ENCODE measurements around the gene FAM114A2. TPM values are rescaled to one million over a fixed set of nuclear protein-coding genes. Genes with fewer than 3 reads are reported as not detected.

FAM114A2 gene
- total RNA-seq: 10 to 100 TPM in 3 of 4 donors, 1 to 10 TPM in 1; 7.8 to 13.3 (median 11.5) TPM

DNA sequence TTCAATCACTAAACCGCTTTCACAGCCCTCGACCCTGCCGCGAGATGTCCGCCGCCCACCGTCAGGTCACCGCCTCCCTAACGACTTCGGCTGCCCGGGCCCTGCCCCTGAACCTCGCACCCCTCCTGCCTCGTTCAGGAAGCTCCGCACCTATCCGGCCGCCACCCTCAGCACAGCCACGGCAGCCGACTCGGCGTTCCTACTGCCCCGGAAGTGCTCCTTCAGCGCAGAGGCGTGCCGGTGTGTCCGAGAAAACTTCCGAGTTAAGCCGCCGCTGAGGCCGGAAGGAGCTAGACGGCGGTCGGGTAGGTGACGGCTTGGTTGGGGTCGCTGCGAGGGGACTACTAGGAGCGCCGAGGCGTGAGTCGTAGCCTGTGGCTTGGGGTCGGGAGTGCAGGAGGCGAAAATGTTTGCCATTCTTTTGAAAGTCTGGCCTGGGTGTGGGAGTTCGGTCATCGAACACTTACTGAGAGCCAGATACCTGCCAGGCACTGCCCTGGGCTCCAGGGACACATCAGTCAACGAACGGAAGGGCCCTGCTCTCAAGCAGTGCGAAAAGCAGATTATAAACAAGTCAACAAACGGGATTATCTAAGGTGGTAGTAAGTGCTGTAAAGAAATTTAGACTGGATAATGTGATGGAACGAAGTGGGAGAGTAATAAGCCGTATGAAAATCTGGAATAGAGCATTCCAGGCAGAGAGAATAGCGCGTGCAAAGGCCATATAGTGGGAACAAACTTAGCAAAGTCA is at the start of gene FAM114A2, which contains the start of gene MFAP3:
FAM114A2 (minus strand) TSS at position 204 of the 751 bp plus-strand sequence. CDS start 3,957 bp downstream, outside the sequence.
MFAP3 (plus strand) TSS at position 261 of the 751 bp plus-strand sequence. CDS start 10,756 bp downstream, outside the sequence.
- H3K4me3 ChIP-seq: peak within 1 kb of the TSS; percentile 56
- H3K36me3 ChIP-seq: no peaks in the 10 kb centered on the region
- H3K27me3 ChIP-seq: no peaks in the 10 kb centered on the region
- H3K4me1 ChIP-seq: peaks cover 42% of the 10 kb centered on the region
- peak within 1 kb of the TSS; percentile 85 for H3K27ac ChIP-seq
- under 1% methylated on average over 49 of the region's 51 CpGs for WGBS
- peak; percentile 94 for DNase-seq (ENCODE audit: low spot score in 2 of 2)
- no peaks in the 10 kb centered on the region for H3K9me3 ChIP-seq
- TF ChIP-seq POLR2AphosphoS5 (IDR thresholded peaks at IDR 0.05): peak in 2 of 3 donors; percentile 78 to 94
- peak; percentile 72 to 83 for TF ChIP-seq POLR2A (IDR thresholded peaks at IDR 0.05)
- TF ChIP-seq EP300 (IDR thresholded peaks at IDR 0.05): no peak
- TF ChIP-seq, protein P1, sequence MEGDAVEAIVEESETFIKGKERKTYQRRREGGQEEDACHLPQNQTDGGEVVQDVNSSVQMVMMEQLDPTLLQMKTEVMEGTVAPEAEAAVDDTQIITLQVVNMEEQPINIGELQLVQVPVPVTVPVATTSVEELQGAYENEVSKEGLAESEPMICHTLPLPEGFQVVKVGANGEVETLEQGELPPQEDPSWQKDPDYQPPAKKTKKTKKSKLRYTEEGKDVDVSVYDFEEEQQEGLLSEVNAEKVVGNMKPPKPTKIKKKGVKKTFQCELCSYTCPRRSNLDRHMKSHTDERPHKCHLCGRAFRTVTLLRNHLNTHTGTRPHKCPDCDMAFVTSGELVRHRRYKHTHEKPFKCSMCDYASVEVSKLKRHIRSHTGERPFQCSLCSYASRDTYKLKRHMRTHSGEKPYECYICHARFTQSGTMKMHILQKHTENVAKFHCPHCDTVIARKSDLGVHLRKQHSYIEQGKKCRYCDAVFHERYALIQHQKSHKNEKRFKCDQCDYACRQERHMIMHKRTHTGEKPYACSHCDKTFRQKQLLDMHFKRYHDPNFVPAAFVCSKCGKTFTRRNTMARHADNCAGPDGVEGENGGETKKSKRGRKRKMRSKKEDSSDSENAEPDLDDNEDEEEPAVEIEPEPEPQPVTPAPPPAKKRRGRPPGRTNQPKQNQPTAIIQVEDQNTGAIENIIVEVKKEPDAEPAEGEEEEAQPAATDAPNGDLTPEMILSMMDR (IDR thresholded peaks at IDR 0.05): no peak

DNA sequence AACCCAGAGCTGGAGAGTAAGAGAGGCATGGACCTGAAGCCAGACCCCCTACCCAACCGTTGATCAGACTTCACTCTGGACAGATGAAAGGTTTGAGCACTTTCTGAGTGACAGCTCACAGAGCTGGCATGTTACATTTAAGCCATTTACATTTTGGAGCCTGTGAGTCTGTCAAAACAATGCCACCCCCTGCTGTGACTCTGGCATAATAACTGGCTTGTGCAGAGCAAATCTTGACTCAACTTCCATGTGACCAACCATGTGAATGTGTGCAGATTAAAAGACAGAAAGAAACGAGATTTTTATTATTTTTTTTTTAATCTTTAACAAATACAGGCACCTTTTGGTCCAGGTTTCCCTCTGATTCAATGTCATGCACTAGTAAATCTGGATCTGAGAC is 48.5 kb upstream of the FAM114A2 start:
- H3K4me3 ChIP-seq: no peak overlapping the region
- WGBS: 38% methylated on average over 2 of the region's 2 CpGs
- no peak for TF ChIP-seq POLR2AphosphoS5 (IDR thresholded peaks at IDR 0.05)
- TF ChIP-seq EP300 (IDR thresholded peaks at IDR 0.05): no peak
- no peak for TF ChIP-seq POLR2A (IDR thresholded peaks at IDR 0.05)
- TF ChIP-seq, protein P1 (IDR thresholded peaks at IDR 0.05): no peak
- DNase-seq (ENCODE audit: low spot score in 2 of 2): no peak
- H3K9me3 ChIP-seq: no peaks in the 10 kb centered on the region
- no peaks in the 10 kb centered on the region for H3K36me3 ChIP-seq
- no peak overlapping the region for H3K27ac ChIP-seq
- no peaks in the 10 kb centered on the region for H3K27me3 ChIP-seq
- H3K4me1 ChIP-seq: peaks cover under 1% of the 10 kb centered on the region

DNA sequence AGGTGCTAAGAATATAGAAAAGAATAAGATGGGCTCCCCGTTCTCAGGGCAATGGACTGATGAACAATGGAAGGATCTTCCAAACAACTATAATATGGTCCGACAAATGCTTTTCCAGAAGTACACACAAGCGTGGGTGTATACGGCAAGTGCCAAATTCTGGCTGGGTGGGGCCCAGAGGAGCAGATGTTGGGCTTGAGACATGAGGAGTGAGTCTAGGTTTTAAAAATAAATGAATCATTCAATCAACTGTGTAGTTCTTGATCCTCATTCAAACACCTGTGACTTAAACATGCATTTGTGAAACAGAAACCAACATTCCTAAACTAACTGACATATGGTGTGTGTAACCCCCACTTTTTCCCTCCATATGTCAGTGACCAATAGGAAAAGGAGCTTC is 47.9 kb upstream of the FAM114A2 start:
- WGBS: 49% methylated on average over 4 of the region's 4 CpGs
- Histone ChIP-seq H3K4me3 (no peak overlapping the region), H3K27me3 (no peaks in the 10 kb centered on the region), H3K36me3 (no peaks in the 10 kb centered on the region), H3K27ac (no peak overlapping the region), H3K4me1 (no peaks in the 10 kb centered on the region), H3K9me3 (no peaks in the 10 kb centered on the region)
- no peak for TF ChIP-seq EP300 (IDR thresholded peaks at IDR 0.05)
- no peak for TF ChIP-seq POLR2AphosphoS5 (IDR thresholded peaks at IDR 0.05)
- TF ChIP-seq, protein P1 (IDR thresholded peaks at IDR 0.05): no peak
- TF ChIP-seq POLR2A (IDR thresholded peaks at IDR 0.05): no peak
- no peak for DNase-seq (ENCODE audit: low spot score in 2 of 2)

DNA sequence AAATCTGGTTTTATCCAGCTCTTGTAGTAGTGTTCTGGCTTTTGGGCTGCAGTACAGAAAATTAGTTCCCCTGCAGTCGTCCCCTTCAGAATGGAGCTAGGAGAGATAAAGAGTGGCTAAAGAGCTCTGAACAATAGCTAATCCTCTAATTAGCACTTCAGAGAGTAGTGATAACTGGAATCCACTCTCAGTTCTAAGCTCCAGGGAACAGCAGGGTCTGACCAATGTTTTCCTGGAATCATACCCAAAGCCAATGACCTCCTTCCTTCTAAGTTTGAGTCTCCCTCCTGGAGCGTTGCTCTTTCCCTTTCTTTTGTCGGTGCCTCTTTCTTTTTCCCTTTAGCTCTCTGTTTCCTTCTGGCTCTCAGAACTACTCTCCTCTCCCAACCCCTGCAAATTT is 47.4 kb upstream of the FAM114A2 start:
- H3K27me3 ChIP-seq: no peaks in the 10 kb centered on the region
- TF ChIP-seq EP300 (IDR thresholded peaks at IDR 0.05) (no peak), POLR2AphosphoS5 (IDR thresholded peaks at IDR 0.05) (no peak), POLR2A (IDR thresholded peaks at IDR 0.05) (no peak)
- TF ChIP-seq, protein P1 (IDR thresholded peaks at IDR 0.05): no peak
- no peak overlapping the region for H3K4me3 ChIP-seq
- no peak for DNase-seq (ENCODE audit: low spot score in 2 of 2)
- no peaks in the 10 kb centered on the region for H3K36me3 ChIP-seq
- H3K27ac ChIP-seq: no peak overlapping the region
- H3K9me3 ChIP-seq: no peaks in the 10 kb centered on the region
- WGBS: 48% methylated on average over 3 of the region's 3 CpGs
- no peaks in the 10 kb centered on the region for H3K4me1 ChIP-seq

DNA sequence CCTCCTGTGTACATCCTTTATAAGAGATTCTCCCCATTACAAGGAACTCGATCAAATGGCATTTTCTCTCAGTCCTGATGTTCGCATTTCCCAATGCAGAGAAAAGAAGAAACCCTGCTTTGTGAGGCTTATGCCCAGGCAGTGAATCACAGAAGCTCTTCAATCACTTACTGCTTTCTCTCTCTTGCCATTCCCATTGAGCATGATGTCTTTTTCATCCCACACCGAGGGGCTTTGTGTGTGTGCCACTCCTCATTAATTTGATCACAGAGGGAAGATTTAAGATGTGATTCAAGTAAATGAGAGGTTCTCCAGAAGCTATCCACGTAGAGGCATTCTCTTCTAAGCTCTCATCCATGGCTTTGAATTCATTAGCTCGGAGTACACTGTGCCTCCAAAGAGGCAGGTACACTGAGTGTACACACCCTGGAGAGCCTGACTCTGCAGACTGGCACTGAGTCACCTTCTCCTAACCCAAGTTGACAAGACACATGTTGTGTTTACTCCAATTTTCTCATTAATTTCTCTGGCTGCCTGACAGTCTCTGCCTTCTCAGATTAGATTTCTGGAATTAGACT is 45.4 kb upstream of the FAM114A2 start:
- Histone ChIP-seq H3K4me3 (no peak overlapping the region), H3K36me3 (no peaks in the 10 kb centered on the region), H3K27me3 (no peaks in the 10 kb centered on the region), H3K4me1 (no peaks in the 10 kb centered on the region), H3K27ac (no peak overlapping the region), H3K9me3 (no peaks in the 10 kb centered on the region)
- 91% methylated on average over 5 of the region's 5 CpGs for whole genome bisulfite sequencing
- TF ChIP-seq, protein P1 (IDR thresholded peaks at IDR 0.05): no peak
- TF ChIP-seq POLR2AphosphoS5 (IDR thresholded peaks at IDR 0.05) (no peak), POLR2A (IDR thresholded peaks at IDR 0.05) (no peak), EP300 (IDR thresholded peaks at IDR 0.05) (no peak)
- DNase-seq (ENCODE audit: low spot score in 2 of 2): no peak

Measured in suprapubic skin (tissue), 4 donors.